ENCODE results near the gene RABAC1. TPM values are rescaled to one million over a fixed set of nuclear protein-coding genes. Genes with fewer than 3 reads are reported as not detected.
A peak's percentile ranks its signal among the peaks of the same experiment; 100 is the strongest.

RABAC1 gene
- total RNA-seq, 1 experiment from 2014 or later, result 66.3 TPM

- TF ChIP-seq EZH2phosphoT487 (IDR thresholded peaks at IDR 0.05; ENCODE audit: borderline replicate concordance) (no peak), RAD21 (IDR thresholded peaks at IDR 0.05; ENCODE audit: low read depth) (no peak), SP1 (IDR thresholded peaks at IDR 0.05; ENCODE audit: low read depth) (no peak), CEBPB (IDR thresholded peaks at IDR 0.05; ENCODE audit: low read depth) (no peak), ATF3 (IDR thresholded peaks at IDR 0.05) (no peak), ELF1 (IDR thresholded peaks at IDR 0.05; ENCODE audit: borderline replicate concordance, low read depth) (no peak)
- TF ChIP-seq, protein P1, sequence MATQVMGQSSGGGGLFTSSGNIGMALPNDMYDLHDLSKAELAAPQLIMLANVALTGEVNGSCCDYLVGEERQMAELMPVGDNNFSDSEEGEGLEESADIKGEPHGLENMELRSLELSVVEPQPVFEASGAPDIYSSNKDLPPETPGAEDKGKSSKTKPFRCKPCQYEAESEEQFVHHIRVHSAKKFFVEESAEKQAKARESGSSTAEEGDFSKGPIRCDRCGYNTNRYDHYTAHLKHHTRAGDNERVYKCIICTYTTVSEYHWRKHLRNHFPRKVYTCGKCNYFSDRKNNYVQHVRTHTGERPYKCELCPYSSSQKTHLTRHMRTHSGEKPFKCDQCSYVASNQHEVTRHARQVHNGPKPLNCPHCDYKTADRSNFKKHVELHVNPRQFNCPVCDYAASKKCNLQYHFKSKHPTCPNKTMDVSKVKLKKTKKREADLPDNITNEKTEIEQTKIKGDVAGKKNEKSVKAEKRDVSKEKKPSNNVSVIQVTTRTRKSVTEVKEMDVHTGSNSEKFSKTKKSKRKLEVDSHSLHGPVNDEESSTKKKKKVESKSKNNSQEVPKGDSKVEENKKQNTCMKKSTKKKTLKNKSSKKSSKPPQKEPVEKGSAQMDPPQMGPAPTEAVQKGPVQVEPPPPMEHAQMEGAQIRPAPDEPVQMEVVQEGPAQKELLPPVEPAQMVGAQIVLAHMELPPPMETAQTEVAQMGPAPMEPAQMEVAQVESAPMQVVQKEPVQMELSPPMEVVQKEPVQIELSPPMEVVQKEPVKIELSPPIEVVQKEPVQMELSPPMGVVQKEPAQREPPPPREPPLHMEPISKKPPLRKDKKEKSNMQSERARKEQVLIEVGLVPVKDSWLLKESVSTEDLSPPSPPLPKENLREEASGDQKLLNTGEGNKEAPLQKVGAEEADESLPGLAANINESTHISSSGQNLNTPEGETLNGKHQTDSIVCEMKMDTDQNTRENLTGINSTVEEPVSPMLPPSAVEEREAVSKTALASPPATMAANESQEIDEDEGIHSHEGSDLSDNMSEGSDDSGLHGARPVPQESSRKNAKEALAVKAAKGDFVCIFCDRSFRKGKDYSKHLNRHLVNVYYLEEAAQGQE (IDR thresholded peaks at IDR 0.05; ENCODE audit: low read depth), result no peak
Observed at GRCh38 chr19:41930322-41930722, 28.8 kb downstream of the RABAC1 start (continued).

DNA sequence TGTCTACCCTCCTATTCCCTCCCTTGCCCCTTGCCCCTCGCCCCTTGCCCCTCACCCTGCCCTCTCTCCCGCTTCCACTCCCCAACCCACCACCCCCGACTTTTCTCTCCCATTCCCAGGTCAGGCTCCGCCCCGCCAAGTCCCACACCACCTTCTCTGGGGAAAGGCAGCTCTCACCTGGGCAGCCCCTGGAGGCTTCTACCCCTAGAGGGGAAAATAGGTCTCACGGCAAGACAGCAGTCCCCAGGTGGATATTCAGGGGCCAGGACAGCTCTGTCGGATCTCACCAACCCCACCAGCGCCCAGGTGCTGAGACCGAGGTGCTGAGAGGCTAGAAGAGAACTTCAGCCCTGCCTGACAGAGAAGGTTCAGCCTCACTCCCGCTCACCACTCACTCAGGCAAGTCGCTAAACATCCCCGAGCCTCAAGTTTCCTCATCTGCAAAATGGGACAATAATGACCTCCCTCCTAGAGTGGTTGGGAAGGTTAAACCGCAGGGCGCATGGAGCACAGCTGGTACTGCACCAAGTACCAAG is 29.5 kb downstream of the RABAC1 start:
- H3K79me2 ChIP-seq (ENCODE audit: insufficient read depth, low read length), result no peaks in the 10 kb centered on the region
- no TSS peak for BruUV-seq (replicated peaks)
- H3K9ac ChIP-seq (ENCODE audit: low read length), result no peak overlapping the region
- ChIA-PET POLR2A (no interaction called here), CTCF (no interaction called here), RAD21 (ENCODE audit: low non-redundant PET in 1 of 2, low total read pairs in 2 of 2, uncharacterized antibody in 2 of 2, unreplicated experiment in 2 of 2) (no interaction called here)
- H4K20me1 ChIP-seq (ENCODE audit: insufficient read depth), result no peaks in the 10 kb centered on the region
- peak overlapping the region; percentile 96 for H3K4me2 ChIP-seq (ENCODE audit: low read length)
- H3K9me3 ChIP-seq (ENCODE audit: control insufficient read depth in 1 of 2, insufficient read depth in 1 of 2, low read depth in 1 of 2, low read length in 2 of 2), result no peaks in the 10 kb centered on the region
- H3K4me1 ChIP-seq (ENCODE audit: control insufficient read depth in 1 of 2, insufficient read depth in 2 of 2, low read length in 2 of 2), result peaks cover 17 to 28% of the 10 kb centered on the region in 2 experiments
- DNase-seq (ENCODE audit: low read depth, low spot score) (no peak), ATAC-seq (no peak)
- intact Hi-C loops (cut with micrococcal nuclease), result loop anchor here (5.0 kb wide), 1 partner anchor 47 kb away; the partner anchor contains the start of gene ARHGEF1
- no peak overlapping the region for H3K27ac ChIP-seq (ENCODE audit: low read depth, low read length)
- no peak overlapping the region for H2AFZ ChIP-seq (ENCODE audit: low read depth, low read length, poor library complexity, severe bottlenecking)
- no peak for TF ChIP-seq RAD21 (IDR thresholded peaks at IDR 0.05; ENCODE audit: low read depth)
- TF ChIP-seq SRF (IDR thresholded peaks at IDR 0.05; ENCODE audit: low read depth), result no peak
- no peak for TF ChIP-seq EGR1 (IDR thresholded peaks at IDR 0.05; ENCODE audit: low read depth)
- TF ChIP-seq FOSL1 (IDR thresholded peaks at IDR 0.05; ENCODE audit: low read depth), result no peak
- TF ChIP-seq ZFX (IDR thresholded peaks at IDR 0.05), result no peak
- TF ChIP-seq POLR2A (IDR thresholded peaks at IDR 0.05; ENCODE audit: borderline replicate concordance, extremely low read depth, insufficient read depth, insufficient read length), result no peak
- H3K27me3 ChIP-seq (ENCODE audit: insufficient read depth, low read length), result no peaks in the 10 kb centered on the region; the same call in 1 of the 2 replicates
- H3K36me3 ChIP-seq (ENCODE audit: control insufficient read depth in 1 of 2, insufficient read depth in 2 of 2, low read length in 2 of 2), result no peaks in the 10 kb centered on the region
- H3K4me3 ChIP-seq (replicated peaks in 1 of 2; ENCODE audit: low read depth in 1 of 2, low read length in 2 of 2), result no peak overlapping the region
- H3K9me2 ChIP-seq (ENCODE audit: insufficient read depth), result no peaks in the 10 kb centered on the region

Measured in HCT116 (cell line).